ENCODE results near the gene AMMECR1.
"Not testable (repeated sequence)": the region's sequence is repeated elsewhere in the genome, so short reads cannot be mapped to it uniquely, and the experiment has no call there.

AMMECR1 gene

DNA sequence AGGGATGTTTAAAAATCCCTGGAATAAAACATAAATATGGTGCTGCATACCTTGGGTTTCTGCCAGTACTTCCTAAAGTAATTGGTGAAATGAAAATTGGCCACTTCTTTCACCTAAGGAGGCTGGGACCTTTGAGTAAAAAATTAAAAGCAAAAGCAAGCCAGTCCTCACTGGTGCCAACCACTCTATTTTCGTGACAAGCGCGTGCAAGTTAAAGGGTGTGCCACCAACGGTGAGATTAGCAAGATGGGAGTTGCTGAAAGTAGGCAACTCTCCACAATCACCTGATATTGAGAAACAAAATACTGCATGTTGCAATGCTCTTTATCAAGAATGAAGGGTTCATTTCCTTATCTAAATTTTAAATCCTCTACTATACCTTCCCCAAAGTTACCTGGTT, 21.1 kb upstream of the AMMECR1 start:
- TF ChIP-seq, protein P1, sequence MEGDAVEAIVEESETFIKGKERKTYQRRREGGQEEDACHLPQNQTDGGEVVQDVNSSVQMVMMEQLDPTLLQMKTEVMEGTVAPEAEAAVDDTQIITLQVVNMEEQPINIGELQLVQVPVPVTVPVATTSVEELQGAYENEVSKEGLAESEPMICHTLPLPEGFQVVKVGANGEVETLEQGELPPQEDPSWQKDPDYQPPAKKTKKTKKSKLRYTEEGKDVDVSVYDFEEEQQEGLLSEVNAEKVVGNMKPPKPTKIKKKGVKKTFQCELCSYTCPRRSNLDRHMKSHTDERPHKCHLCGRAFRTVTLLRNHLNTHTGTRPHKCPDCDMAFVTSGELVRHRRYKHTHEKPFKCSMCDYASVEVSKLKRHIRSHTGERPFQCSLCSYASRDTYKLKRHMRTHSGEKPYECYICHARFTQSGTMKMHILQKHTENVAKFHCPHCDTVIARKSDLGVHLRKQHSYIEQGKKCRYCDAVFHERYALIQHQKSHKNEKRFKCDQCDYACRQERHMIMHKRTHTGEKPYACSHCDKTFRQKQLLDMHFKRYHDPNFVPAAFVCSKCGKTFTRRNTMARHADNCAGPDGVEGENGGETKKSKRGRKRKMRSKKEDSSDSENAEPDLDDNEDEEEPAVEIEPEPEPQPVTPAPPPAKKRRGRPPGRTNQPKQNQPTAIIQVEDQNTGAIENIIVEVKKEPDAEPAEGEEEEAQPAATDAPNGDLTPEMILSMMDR (IDR thresholded peaks at IDR 0.05; ENCODE audit: borderline replicate concordance, insufficient read depth, low read depth, low read length): no peak
- no peak overlapping the region for H3K4me3 ChIP-seq (ENCODE audit: low read depth, low read length)

DNA sequence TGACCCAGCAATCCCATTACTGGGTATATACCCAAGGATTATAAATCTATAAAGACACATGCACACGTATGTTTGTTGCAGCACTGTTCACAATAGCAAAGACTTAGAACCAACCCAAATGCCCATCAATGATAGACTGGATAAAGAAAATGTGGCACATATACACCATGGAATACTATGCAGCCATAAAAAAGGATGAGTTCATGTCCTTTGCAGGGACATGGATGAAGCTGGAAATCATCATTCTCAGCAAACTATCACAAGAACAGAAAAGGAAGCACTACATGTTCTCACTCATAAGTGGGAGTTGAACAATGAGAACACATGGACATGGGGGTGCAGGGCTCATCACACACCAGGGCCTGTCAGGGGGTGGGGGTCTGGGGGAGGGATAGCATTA, 15.6 kb upstream of the AMMECR1 start:
- not testable (repeated sequence) for H3K4me3 ChIP-seq (ENCODE audit: low read depth, low read length)

DNA sequence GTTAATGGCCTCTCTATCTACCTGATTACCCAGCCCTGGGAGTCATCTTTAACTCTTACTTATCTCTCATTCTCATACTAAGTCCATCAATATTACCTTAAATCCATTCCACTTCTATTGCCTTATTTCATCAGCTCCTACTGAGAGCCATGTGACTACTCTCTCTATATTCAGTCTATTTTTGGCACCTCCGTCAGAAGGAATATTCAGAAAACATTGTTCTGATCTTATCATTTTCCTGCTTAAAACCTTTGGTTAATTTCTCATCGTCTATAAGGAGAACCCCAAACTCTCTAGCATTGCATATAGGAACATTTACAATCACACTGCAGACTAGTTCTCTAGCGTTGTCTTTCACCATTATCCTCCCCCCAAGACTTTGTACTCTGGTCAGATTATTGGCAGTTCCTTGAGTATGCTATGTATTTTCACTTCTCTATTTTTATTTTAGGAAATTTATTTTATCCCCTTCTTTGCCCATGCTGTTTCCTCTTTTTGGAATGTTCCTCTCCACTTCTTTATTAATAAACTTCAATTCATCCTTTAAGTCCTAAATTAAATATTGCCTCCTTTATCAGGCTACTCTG, 13.7 kb upstream of the AMMECR1 start:
- no peak overlapping the region for H3K4me3 ChIP-seq (ENCODE audit: low read depth, low read length)
- TF ChIP-seq, protein P1 (IDR thresholded peaks at IDR 0.05; ENCODE audit: borderline replicate concordance, insufficient read depth, low read depth, low read length): no peak

DNA sequence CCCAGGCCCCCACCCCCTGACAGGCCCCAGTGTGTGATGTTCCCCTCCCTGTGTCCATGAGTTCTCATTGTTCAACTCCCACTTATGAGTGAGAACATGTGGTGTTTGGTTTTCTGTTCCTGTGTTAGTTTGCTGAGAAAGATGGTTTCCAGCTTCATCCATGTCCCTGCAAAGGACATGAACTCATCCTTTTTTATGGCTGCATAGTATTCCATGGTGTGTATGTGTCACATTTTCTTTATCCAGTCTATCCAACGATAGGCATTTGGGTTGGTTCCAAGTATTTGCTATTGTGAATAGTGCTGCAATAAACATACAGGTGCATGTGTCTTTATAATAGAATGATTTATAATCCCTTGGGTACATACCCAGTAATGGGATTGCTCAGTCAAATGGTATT, 10.7 kb upstream of the AMMECR1 start:
- H3K4me3 ChIP-seq (ENCODE audit: low read depth, low read length): not testable (repeated sequence)

DNA sequence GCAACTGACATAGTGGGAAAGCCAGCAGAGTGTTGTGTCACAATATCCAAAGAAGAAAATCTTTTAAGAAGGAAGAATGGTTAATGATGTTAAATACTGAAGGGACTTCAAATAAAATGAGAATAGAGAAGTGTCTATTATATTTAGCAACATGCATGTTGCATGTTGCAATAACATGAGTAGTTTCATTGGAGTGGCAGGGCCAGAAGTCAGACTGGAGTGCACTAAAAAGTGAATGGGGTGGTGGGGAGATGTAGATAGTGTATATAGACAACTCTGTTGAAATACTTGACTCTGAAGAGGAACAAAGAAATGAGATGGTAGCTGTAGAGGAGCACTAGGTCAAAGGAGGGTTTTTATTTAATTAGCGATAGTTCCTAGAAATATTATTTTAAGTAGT, 9.5 kb upstream of the AMMECR1 start:
- TF ChIP-seq, protein P1 (IDR thresholded peaks at IDR 0.05; ENCODE audit: borderline replicate concordance, insufficient read depth, low read depth, low read length): no peak
- H3K4me3 ChIP-seq (ENCODE audit: low read depth, low read length): no peak overlapping the region

DNA sequence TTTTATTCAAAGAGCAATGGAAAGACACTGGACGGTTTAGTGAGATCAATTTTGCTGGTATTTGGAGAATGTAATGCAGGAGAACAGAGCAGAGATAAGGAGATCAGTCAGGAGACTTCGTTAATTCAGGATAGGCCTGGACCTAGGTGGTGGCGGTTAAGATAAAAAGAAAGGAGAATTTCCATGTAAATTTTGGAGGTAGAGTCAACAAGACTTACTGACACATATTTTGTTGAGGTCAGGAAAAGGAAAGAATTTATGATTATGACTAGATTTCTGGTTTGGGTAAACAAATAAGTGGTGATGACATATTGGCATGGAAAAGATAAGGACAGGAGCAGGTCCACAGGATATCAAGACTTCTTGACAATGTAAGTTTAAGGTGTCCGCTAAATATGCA, 8.8 kb upstream of the AMMECR1 start:
- TF ChIP-seq, protein P1 (IDR thresholded peaks at IDR 0.05; ENCODE audit: borderline replicate concordance, insufficient read depth, low read depth, low read length): no peak
- H3K4me3 ChIP-seq (ENCODE audit: low read depth, low read length): no peak overlapping the region

DNA sequence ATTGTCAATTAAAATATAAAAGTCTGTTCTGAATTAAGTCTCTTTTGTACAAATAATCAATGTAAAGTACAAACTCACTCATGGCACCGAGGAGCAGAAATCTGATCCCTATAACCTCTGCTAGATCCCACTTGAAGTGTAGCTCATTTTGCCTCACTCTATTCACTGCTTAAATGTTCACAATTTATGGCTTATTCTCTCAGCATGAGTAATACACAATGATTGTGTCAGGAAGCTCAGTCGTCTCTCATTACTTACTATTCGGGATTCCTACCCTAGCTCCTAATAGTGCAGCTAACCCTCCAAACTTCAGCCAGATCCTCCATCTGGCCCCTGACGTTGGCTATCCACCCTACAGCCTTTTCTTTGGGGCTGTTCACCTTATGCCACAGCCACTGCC, 4.7 kb upstream of the AMMECR1 start:
- TF ChIP-seq, protein P1 (IDR thresholded peaks at IDR 0.05; ENCODE audit: borderline replicate concordance, insufficient read depth, low read depth, low read length): no peak
- no peak overlapping the region for H3K4me3 ChIP-seq (ENCODE audit: low read depth, low read length)

DNA sequence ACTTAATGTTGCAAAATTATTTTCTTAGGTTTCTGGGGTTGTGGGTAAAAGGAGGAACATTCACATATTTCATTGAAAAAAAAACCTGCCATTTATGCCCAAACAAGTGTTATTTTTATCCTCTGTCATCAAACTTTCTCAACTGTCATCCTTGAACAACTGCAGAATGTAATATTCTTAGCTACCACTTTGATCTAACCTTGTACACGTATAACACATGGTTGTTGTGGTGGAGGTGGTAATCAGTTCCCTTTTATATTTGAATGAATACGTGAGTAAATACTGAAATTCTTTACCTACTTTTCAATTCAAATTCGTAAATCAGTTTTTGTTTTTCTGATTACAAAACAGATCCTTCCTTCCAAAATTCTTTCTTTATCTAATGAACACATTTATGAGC, 3.8 kb upstream of the AMMECR1 start:
- no peak overlapping the region for H3K4me3 ChIP-seq (ENCODE audit: low read depth, low read length)
- TF ChIP-seq, protein P1 (IDR thresholded peaks at IDR 0.05; ENCODE audit: borderline replicate concordance, insufficient read depth, low read depth, low read length): no peak
